Fibroblast of skin of right quadriceps (primary cell): ENCODE data around the gene ST8SIA2.
A peak's percentile ranks its signal among the peaks of the same experiment; 100 is the strongest.

ENCODE experiments used
- DNase-seq: peaks from one replicate; pipeline ENCODE4 v3.0.0-alpha.2; 2013

ST8SIA2 gene

GRCh38 chr15:92495446-92495845 lies 101.8 kb downstream of the ST8SIA2 start:
- no peak for DNase-seq

GRCh38 chr15:92499731-92500530 lies 106.2 kb downstream of the ST8SIA2 start:
- DNase-seq = no peak

DNA sequence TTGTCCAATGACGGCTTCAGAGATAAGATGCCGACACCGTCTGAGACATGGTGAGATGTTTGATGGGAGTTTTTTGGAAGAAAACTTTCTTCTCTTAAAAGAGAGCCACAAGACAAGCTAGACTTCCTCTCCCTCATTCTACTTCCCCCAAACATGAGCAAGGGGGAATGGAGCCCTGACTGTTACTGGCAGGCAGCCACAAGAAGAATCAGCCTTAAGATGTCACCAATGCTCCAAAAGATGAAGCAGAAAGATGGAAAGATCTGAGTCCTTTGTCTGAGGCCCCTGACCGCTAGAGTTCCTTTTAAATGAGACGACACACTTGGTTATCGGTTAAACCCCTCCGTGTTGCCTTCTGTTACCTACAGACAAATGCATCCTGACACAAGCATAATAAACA lies 108.7 kb downstream of the ST8SIA2 start:
- no peak for DNase-seq

DNA sequence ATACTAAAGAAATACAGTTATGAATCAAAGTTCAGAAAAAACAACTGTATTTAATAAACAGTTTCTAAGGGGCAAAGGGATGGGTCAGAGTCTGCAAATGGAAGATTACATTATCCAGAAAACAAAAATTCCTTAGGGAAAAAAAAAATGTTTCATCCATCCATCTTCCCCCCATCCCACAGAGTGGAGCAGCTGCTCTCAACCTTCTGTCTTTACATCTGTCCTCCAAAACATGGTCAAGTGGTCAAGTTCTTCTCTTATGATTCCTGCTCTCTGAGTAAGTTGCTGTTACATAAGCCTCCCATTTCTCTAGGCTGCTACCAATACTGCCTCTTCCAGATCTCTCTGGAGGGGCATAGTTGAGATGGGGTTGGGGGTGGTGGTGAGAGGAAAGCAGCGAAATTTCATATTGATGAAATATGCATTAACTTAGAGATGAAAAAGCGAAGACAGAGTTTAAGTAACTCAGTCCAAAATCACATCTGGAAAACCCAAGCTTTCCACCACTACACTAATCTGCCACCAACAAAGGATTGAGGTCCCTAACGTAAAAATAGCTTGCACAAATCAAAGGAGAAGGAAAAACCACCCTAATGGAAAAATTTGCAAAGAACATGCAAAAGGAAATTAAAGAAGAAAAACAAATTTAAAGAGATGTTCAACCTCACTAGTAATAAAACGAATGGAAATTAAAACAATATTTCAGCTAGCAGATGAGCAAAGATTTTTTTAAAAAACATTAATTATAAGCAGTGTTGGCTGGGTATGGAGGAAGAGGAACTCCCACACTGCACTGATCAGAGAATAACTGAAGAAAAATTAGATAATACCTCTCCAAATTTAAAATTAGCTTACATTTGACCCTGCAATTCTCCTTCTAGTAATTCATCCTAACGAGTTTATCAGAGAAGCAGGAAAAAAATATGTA lies 109.5 kb downstream of the ST8SIA2 start:
- no peak for DNase-seq

DNA sequence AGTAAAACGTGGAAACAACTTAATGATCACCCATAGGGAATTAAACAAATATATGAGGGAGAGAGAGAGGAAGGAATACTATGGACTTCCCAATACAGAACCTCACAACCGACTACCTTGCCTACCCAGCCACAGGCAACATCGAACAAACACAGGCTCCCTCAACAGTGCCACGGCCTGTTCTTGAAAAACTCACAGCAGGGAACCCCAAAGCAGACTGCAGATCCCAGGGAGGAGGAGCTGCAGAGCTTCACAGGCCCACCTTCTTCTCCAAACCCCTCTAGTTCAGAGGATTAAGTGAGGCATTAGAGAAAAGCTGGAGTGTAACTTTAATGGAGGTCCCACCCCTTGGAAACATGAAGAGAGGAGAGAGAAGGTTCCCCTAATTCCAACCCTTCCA lies 110.2 kb downstream of the ST8SIA2 start:
- no peak for DNase-seq

DNA sequence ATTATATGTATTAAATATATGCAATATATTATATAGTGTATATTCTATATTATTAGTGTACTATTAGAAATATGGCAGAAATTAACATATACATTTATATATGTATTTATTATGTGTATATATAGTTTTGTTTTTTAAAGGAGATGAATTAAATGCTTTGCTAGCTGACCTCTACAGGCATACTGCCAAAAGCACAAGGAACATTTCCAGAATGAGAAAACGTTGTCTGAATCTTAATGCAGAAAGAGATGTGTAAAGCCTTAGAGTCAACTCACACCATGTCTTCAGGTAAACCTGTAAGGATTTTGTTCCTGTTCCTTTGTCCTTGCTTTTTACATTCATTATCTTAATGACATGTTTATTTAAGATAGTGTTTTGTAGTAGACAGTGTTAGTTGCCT lies 111.9 kb downstream of the ST8SIA2 start:
- DNase-seq = no peak

DNA sequence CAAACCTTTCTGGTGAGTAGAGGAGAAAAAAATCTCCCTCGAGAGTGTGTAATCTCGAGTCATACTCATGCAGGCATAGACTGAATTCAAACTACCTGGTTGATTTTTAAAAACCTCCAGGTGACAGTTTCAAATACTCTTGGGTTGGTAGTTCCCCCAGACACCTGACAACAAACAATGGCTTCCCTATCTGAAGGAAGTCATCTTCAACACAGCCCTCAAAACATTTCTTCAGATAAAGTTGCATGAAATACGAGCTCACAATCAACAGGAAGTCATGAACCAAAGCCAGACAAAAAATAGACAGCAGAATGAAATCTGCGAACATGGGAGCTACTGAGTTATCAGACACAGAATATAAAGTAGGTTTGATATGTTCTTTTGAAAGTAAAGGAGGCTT lies 112.8 kb downstream of the ST8SIA2 start:
- no peak for DNase-seq

DNA sequence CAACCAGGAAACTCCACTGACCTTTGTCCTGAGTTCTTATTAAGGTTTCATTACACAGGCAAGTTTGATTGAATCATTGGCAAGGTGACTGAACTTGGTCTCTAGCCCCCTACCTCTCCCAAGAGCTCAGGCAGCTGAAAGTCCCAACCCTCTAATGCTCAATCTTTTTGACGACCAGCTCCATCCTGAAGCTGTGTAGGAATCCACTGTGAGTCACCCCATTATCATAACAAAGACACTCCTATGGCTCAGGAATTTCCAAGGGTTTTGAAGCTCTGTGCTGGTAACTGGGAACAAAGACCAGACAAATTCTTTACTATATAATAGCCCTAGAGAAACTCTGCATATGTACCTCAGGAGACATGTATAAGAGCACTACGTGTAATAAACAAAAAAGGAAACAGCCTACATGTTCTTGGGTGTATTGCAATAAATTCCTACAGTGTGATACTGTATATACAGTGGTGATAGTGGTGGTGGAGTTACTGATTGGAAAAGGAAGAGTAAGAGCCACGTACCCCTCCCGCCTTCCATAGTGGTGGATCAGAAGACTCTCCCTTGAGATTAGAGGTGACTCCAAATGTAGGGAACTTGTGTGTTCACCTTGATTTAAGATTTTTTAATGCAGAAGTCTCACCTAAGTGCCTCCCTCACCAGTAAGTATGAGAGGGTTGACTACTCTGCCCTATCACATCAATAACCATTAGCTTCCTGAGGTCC lies 116.6 kb downstream of the ST8SIA2 start:
- DNase-seq = peak; percentile 42
